ENCODE results near the gene FNDC3A.

GRCh38 chr13:49183672-49184325 is 208.1 kb downstream of the FNDC3A start:
- TF ChIP-seq CTCF (IDR thresholded peaks at IDR 0.05; ENCODE audit: low read length) (no peak), EZH2 (optimal IDR thresholded peaks at IDR 0.05; ENCODE audit: low read depth, low read length) (no peak), EZH2phosphoT487 (IDR thresholded peaks at IDR 0.05; ENCODE audit: low read length) (no peak)

Measured in MM.1S (cell line).